ENCODE data around the gene HNRNPA2B1.

HNRNPA2B1 gene

DNA sequence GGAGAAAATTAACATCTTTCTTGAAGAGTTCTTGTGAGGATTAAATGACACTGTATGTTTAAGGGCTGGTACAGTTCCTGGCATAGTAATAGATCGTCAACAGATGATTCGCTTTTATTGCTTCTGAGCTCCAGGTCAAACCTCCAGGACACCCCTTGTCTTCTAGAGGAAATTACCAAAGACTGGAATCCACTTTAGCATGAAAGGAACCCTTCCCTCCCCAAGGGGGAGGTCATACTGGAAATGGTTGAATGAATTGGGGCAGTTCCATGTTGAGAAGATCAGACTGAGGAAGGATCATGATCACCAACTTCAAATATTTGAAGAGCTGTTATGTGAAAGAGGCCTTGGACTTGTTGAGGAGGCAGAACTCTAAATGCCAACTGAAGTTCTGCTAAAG lies 39.6 kb downstream of the HNRNPA2B1 start:
- TF ChIP-seq ZC3H10 (CRISPR knock-in tag; IDR thresholded peaks at IDR 0.05) (no peak), ZFP30 (CRISPR knock-in tag; IDR thresholded peaks at IDR 0.05) (no peak), PPARA (CRISPR knock-in tag; IDR thresholded peaks at IDR 0.05; ENCODE audit: borderline replicate concordance) (no peak), ARNTL (CRISPR knock-in tag; IDR thresholded peaks at IDR 0.05; ENCODE audit: borderline replicate concordance, low read depth) (no peak), OSR1 (CRISPR knock-in tag; IDR thresholded peaks at IDR 0.05) (no peak), ZNF565 (CRISPR knock-in tag; conservative IDR thresholded peaks at IDR 0.05; ENCODE audit: low read depth) (no peak), ZNF70 (CRISPR knock-in tag; IDR thresholded peaks at IDR 0.05) (no peak), CSDC2 (CRISPR knock-in tag; IDR thresholded peaks at IDR 0.05) (no peak), RARB (CRISPR knock-in tag; IDR thresholded peaks at IDR 0.05) (no peak), TCF4 (CRISPR knock-in tag; IDR thresholded peaks at IDR 0.05; ENCODE audit: borderline replicate concordance) (no peak), SNAI2 (CRISPR knock-in tag; IDR thresholded peaks at IDR 0.05) (no peak), GLIS3 (CRISPR knock-in tag; IDR thresholded peaks at IDR 0.05) (no peak), BACH2 (CRISPR knock-in tag; IDR thresholded peaks at IDR 0.05; ENCODE audit: borderline replicate concordance) (no peak)
- TF ChIP-seq, protein P1, sequence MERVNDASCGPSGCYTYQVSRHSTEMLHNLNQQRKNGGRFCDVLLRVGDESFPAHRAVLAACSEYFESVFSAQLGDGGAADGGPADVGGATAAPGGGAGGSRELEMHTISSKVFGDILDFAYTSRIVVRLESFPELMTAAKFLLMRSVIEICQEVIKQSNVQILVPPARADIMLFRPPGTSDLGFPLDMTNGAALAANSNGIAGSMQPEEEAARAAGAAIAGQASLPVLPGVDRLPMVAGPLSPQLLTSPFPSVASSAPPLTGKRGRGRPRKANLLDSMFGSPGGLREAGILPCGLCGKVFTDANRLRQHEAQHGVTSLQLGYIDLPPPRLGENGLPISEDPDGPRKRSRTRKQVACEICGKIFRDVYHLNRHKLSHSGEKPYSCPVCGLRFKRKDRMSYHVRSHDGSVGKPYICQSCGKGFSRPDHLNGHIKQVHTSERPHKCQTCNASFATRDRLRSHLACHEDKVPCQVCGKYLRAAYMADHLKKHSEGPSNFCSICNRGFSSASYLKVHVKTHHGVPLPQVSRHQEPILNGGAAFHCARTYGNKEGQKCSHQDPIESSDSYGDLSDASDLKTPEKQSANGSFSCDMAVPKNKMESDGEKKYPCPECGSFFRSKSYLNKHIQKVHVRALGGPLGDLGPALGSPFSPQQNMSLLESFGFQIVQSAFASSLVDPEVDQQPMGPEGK (CRISPR knock-in tag; IDR thresholded peaks at IDR 0.05; ENCODE audit: borderline replicate concordance) = no peak
- TF ChIP-seq, protein P2, sequence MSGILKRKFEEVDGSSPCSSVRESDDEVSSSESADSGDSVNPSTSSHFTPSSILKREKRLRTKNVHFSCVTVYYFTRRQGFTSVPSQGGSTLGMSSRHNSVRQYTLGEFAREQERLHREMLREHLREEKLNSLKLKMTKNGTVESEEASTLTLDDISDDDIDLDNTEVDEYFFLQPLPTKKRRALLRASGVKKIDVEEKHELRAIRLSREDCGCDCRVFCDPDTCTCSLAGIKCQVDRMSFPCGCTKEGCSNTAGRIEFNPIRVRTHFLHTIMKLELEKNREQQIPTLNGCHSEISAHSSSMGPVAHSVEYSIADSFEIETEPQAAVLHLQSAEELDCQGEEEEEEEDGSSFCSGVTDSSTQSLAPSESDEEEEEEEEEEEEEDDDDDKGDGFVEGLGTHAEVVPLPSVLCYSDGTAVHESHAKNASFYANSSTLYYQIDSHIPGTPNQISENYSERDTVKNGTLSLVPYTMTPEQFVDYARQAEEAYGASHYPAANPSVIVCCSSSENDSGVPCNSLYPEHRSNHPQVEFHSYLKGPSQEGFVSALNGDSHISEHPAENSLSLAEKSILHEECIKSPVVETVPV (CRISPR knock-in tag; IDR thresholded peaks at IDR 0.05) = no peak
- TF ChIP-seq, protein P3, sequence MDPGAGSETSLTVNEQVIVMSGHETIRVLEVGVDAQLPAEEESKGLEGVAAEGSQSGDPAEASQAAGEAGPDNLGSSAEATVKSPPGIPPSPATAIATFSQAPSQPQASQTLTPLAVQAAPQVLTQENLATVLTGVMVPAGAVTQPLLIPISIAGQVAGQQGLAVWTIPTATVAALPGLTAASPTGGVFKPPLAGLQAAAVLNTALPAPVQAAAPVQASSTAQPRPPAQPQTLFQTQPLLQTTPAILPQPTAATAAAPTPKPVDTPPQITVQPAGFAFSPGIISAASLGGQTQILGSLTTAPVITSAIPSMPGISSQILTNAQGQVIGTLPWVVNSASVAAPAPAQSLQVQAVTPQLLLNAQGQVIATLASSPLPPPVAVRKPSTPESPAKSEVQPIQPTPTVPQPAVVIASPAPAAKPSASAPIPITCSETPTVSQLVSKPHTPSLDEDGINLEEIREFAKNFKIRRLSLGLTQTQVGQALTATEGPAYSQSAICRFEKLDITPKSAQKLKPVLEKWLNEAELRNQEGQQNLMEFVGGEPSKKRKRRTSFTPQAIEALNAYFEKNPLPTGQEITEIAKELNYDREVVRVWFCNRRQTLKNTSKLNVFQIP (CRISPR knock-in tag; IDR thresholded peaks at IDR 0.05; ENCODE audit: borderline replicate concordance, low read depth) = no peak
- TF ChIP-seq, protein P4, sequence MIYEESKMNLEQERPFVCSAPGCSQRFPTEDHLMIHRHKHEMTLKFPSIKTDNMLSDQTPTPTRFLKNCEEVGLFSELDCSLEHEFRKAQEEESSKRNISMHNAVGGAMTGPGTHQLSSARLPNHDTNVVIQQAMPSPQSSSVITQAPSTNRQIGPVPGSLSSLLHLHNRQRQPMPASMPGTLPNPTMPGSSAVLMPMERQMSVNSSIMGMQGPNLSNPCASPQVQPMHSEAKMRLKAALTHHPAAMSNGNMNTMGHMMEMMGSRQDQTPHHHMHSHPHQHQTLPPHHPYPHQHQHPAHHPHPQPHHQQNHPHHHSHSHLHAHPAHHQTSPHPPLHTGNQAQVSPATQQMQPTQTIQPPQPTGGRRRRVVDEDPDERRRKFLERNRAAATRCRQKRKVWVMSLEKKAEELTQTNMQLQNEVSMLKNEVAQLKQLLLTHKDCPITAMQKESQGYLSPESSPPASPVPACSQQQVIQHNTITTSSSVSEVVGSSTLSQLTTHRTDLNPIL (CRISPR knock-in tag; IDR thresholded peaks at IDR 0.05; ENCODE audit: low read depth) = no peak
- ATAC-seq = no peak

DNA sequence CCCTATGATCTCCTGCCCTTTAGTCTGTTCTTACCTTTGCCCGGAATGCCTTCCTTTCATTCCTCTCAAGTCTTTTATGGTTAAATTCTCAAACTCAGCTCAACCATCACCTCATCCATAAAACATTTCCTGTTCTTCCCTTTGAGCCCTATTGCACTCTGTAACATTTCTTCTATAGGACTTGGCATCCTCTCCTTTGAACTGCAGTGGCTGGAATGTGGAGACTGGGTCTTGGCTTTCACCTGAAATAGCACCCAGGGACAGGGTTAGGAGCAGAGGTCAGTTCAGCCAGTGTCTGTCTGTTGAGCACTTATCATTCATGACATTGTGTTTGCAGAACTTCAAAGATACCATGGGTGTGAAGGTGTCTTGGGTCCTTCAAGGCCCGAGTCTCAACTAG lies 41.3 kb downstream of the HNRNPA2B1 start:
- no peak for TF ChIP-seq OSR1 (CRISPR knock-in tag; IDR thresholded peaks at IDR 0.05)
- no peak for TF ChIP-seq ISL1 (CRISPR knock-in tag; IDR thresholded peaks at IDR 0.05)
- TF ChIP-seq ARNTL (CRISPR knock-in tag; IDR thresholded peaks at IDR 0.05; ENCODE audit: borderline replicate concordance, low read depth) = no peak
- TF ChIP-seq, protein P5, sequence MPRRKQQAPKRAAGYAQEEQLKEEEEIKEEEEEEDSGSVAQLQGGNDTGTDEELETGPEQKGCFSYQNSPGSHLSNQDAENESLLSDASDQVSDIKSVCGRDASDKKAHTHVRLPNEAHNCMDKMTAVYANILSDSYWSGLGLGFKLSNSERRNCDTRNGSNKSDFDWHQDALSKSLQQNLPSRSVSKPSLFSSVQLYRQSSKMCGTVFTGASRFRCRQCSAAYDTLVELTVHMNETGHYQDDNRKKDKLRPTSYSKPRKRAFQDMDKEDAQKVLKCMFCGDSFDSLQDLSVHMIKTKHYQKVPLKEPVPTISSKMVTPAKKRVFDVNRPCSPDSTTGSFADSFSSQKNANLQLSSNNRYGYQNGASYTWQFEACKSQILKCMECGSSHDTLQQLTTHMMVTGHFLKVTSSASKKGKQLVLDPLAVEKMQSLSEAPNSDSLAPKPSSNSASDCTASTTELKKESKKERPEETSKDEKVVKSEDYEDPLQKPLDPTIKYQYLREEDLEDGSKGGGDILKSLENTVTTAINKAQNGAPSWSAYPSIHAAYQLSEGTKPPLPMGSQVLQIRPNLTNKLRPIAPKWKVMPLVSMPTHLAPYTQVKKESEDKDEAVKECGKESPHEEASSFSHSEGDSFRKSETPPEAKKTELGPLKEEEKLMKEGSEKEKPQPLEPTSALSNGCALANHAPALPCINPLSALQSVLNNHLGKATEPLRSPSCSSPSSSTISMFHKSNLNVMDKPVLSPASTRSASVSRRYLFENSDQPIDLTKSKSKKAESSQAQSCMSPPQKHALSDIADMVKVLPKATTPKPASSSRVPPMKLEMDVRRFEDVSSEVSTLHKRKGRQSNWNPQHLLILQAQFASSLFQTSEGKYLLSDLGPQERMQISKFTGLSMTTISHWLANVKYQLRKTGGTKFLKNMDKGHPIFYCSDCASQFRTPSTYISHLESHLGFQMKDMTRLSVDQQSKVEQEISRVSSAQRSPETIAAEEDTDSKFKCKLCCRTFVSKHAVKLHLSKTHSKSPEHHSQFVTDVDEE (CRISPR knock-in tag; IDR thresholded peaks at IDR 0.05) = no peak
- no peak for TF ChIP-seq RARB (CRISPR knock-in tag; IDR thresholded peaks at IDR 0.05)
- no peak for TF ChIP-seq ZNF8 (CRISPR knock-in tag; IDR thresholded peaks at IDR 0.05)
- TF ChIP-seq, protein P3 (CRISPR knock-in tag; IDR thresholded peaks at IDR 0.05; ENCODE audit: borderline replicate concordance, low read depth) = no peak
- no peak for TF ChIP-seq SNAI2 (CRISPR knock-in tag; IDR thresholded peaks at IDR 0.05)
- TF ChIP-seq CSDC2 (CRISPR knock-in tag; IDR thresholded peaks at IDR 0.05) = no peak
- no peak for TF ChIP-seq ZNF565 (CRISPR knock-in tag; conservative IDR thresholded peaks at IDR 0.05; ENCODE audit: low read depth)
- no peak for TF ChIP-seq ZFP3 (CRISPR knock-in tag; IDR thresholded peaks at IDR 0.05)
- no peak for TF ChIP-seq TOX (CRISPR knock-in tag; IDR thresholded peaks at IDR 0.05; ENCODE audit: borderline replicate concordance)
- no peak for TF ChIP-seq GLIS3 (CRISPR knock-in tag; IDR thresholded peaks at IDR 0.05)
- no peak for TF ChIP-seq ZFP30 (CRISPR knock-in tag; IDR thresholded peaks at IDR 0.05)
- TF ChIP-seq TCF4 (CRISPR knock-in tag; IDR thresholded peaks at IDR 0.05; ENCODE audit: borderline replicate concordance) = no peak
- TF ChIP-seq ESRRG (CRISPR knock-in tag; IDR thresholded peaks at IDR 0.05) = no peak
- TF ChIP-seq, protein P2 (CRISPR knock-in tag; IDR thresholded peaks at IDR 0.05) = no peak
- TF ChIP-seq, protein P4 (CRISPR knock-in tag; IDR thresholded peaks at IDR 0.05; ENCODE audit: low read depth) = no peak
- no peak for TF ChIP-seq ZNF70 (CRISPR knock-in tag; IDR thresholded peaks at IDR 0.05)
- no peak for TF ChIP-seq BACH2 (CRISPR knock-in tag; IDR thresholded peaks at IDR 0.05; ENCODE audit: borderline replicate concordance)
- no peak for ATAC-seq
